G401.6 (cell line): ENCODE measurements around the gene NMBR.
"Not testable (repeated sequence)": the region's sequence is repeated elsewhere in the genome, so short reads cannot be mapped to it uniquely, and the experiment has no call there.

Source experiments
- FAIRE-seq: peaks from 2 replicates; lab custom pipeline; 2012; peaks lifted over from hg19 to GRCh38; lab: Jason Lieb, UNC

The NMBR gene

GRCh38 chr6:142146828-142147662 is at the start of gene NMBR, which contains the start of gene VTA1:
Gene NMBR (minus strand): TSS chr6:142147122. CDS start chr6:142088658, 58,464 bp downstream.
Gene VTA1 (plus strand): TSS chr6:142147263. CDS start chr6:142147288, 25 bp downstream.
- peak; percentile 99 for FAIRE-seq

GRCh38 chr6:142195862-142196541 is 49.1 kb upstream of the NMBR start:
- FAIRE-seq = peak; percentile 31

GRCh38 chr6:142193621-142194020 is 46.7 kb upstream of the NMBR start:
- no peak for FAIRE-seq

GRCh38 chr6:142192343-142192742 is 45.4 kb upstream of the NMBR start:
- no peak for FAIRE-seq

GRCh38 chr6:142189057-142189456 is 42.1 kb upstream of the NMBR start:
- FAIRE-seq = no peak

- FAIRE-seq = not testable (repeated sequence)
These were observed 41.4 kb upstream of the NMBR start for GRCh38 chr6:142188341-142188740.

- FAIRE-seq = no peak
These were observed 40.3 kb upstream of the NMBR start for GRCh38 chr6:142187209-142187608.

GRCh38 chr6:142185641-142186040 is 38.7 kb upstream of the NMBR start:
- FAIRE-seq = no peak

GRCh38 chr6:142184307-142184706 is 37.4 kb upstream of the NMBR start:
- FAIRE-seq = no peak

- FAIRE-seq = no peak
These were observed 36.4 kb upstream of the NMBR start for GRCh38 chr6:142183351-142183750.

- FAIRE-seq = no peak
These were observed 35.1 kb upstream of the NMBR start for GRCh38 chr6:142182004-142182403.

- FAIRE-seq = no peak
These were observed 31.2 kb upstream of the NMBR start for GRCh38 chr6:142178129-142178528.

GRCh38 chr6:142174703-142175102 is 27.8 kb upstream of the NMBR start:
- FAIRE-seq = no peak

GRCh38 chr6:142173980-142174379 is 27.1 kb upstream of the NMBR start:
- FAIRE-seq = no peak

GRCh38 chr6:142172758-142173157 is 25.8 kb upstream of the NMBR start:
- FAIRE-seq = no peak

- FAIRE-seq = no peak
These were observed 24.4 kb upstream of the NMBR start for GRCh38 chr6:142171351-142171750.

- no peak for FAIRE-seq
These were observed 20.6 kb upstream of the NMBR start for GRCh38 chr6:142167486-142167885.

- FAIRE-seq = no peak
These were observed 20.1 kb upstream of the NMBR start for GRCh38 chr6:142167071-142167470.

GRCh38 chr6:142165227-142165626 is 18.3 kb upstream of the NMBR start:
- FAIRE-seq = no peak

- no peak for FAIRE-seq
These were observed 15.9 kb upstream of the NMBR start for GRCh38 chr6:142162780-142163179.

GRCh38 chr6:142156758-142157068 is 9.8 kb upstream of the NMBR start:
- not testable (repeated sequence) for FAIRE-seq

- peak; percentile 93 for FAIRE-seq
These were observed 9.2 kb upstream of the NMBR start for GRCh38 chr6:142155895-142156757.

GRCh38 chr6:142155091-142155490 is 8.2 kb upstream of the NMBR start:
- FAIRE-seq = peak; percentile 44
